ENCODE results near the gene TCHH.

DNA sequence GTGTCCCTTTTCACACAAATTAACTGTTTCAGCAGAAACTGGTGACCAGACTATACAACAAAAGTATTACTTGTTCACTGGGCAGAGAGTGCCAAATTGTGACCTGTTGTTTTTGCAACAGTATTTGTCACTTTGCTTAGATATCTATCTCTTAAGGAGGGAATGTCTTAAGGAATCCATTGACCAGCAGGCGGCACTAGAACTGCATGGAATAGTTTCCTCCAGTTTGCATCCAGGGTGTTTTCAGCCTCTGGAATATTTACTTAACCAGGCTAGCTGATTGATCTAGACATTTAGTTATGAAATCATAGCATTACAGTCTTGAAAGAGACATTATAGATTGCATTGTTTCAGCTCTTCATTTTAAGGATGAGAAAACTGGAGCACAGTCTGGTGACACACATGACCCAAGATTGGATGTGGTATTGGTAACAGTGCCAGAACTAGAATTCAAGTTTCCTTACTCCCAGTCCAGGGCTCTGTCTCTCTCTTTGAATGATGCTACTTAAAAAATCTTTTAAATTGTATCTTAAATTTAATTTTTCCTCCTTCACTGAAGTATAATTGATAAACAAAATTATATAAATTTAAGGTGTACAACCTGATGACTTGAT, 26.8 kb upstream of the TCHH start:
- no peak for TF ChIP-seq POLR2AphosphoS5 (IDR thresholded peaks at IDR 0.05; ENCODE audit: low read depth, low read length)
- no peak for TF ChIP-seq TAF1 (IDR thresholded peaks at IDR 0.05; ENCODE audit: borderline replicate concordance, insufficient read depth, low read length)
